Liver (tissue), 9 donors: ENCODE measurements around the gene ABLIM2. TPM values are rescaled to one million over a fixed set of nuclear protein-coding genes. Genes with fewer than 3 reads are reported as not detected.

Experiments
- DNase-seq: peaks from one replicate; pipeline ENCODE4 v3.0.0-alpha.2; 2017; ENCODE audit warnings: low spot score
- H3K27ac ChIP-seq, 2 donors: one replicate each; pipeline ENCODE4 v1.7.0; 2013; ENCODE audit warnings: inconsistent platforms in 2 of 2, low read length in 2 of 2, control low read depth in 1 of 2, low read depth in 1 of 2, mild to moderate bottlenecking in 1 of 2
- H3K27me3 ChIP-seq, 4 donors: one replicate each; pipeline versions ENCODE4 v1.6.1 to v1.7.0; 2013; ENCODE audit warnings: low read length in 3 of 4, inconsistent platforms in 1 of 4, mild to moderate bottlenecking in 1 of 4, moderate library complexity in 1 of 4; ENCODE audit not compliant: control insufficient read depth in 4 of 4, insufficient read depth in 4 of 4
- H3K36me3 ChIP-seq, 4 donors: one replicate each; pipeline versions ENCODE4 v1.6.1 to v1.7.0; 2013; ENCODE audit warnings: low read length in 3 of 4, mild to moderate bottlenecking in 3 of 4, low read depth in 1 of 4, moderate library complexity in 1 of 4; ENCODE audit not compliant: control insufficient read depth in 4 of 4, insufficient read depth in 3 of 4
- H3K4me1 ChIP-seq, 4 donors: one replicate each; pipeline versions ENCODE4 v1.6.1 to v1.7.0; 2013; ENCODE audit warnings: low read length in 3 of 4, mild to moderate bottlenecking in 3 of 4, moderate library complexity in 1 of 4; ENCODE audit not compliant: control insufficient read depth in 4 of 4, insufficient read depth in 4 of 4
- H3K4me3 ChIP-seq, 3 donors: one replicate each; pipeline versions ENCODE4 v1.6.1 to v1.7.0; 2013; ENCODE audit warnings: low read length in 3 of 3, control low read depth in 1 of 3, low read depth in 1 of 3, mild to moderate bottlenecking in 1 of 3
- H3K9ac ChIP-seq, 2 donors: one replicate each; pipeline ENCODE4 v1.7.0; 2013; ENCODE audit warnings: low read length in 2 of 2, mild to moderate bottlenecking in 2 of 2, moderate library complexity in 2 of 2, control low read depth in 1 of 2, low read depth in 1 of 2
- H3K9me3 ChIP-seq, 4 donors: one replicate each; pipeline versions ENCODE4 v1.6.1 to v1.7.0; 2013; ENCODE audit warnings: low read length in 3 of 4; ENCODE audit not compliant: control insufficient read depth in 4 of 4
- HNF4A ChIP-seq, 2 donors: conservative IDR thresholded peaks; 2 replicates each; pipeline ENCODE4 v1.6.1; 2016; ENCODE audit warnings: antibody characterized with exemption in 2 of 2, mild to moderate bottlenecking in 2 of 2
- JUND ChIP-seq, 2 donors: IDR thresholded peaks; 2 replicates each; pipeline ENCODE4 v1.6.1; 2016; ENCODE audit warnings: antibody characterized with exemption in 2 of 2
- NR2F2 ChIP-seq: IDR thresholded peaks from 2 replicates; pipeline ENCODE4 v1.6.1; 2016; ENCODE audit warnings: antibody characterized with exemption
- RAD21 ChIP-seq, 2 donors: IDR thresholded peaks; 2 replicates each; pipeline ENCODE4 v1.6.1; 2016; ENCODE audit warnings: antibody characterized with exemption in 2 of 2, mild to moderate bottlenecking in 2 of 2
- RXRA ChIP-seq, 2 donors: IDR thresholded peaks; 2 replicates each; pipeline ENCODE4 v1.6.1; 2017 to 2018; ENCODE audit warnings: antibody characterized with exemption in 2 of 2, mild to moderate bottlenecking in 1 of 2
- SP1 ChIP-seq: IDR thresholded peaks from 2 replicates; pipeline ENCODE4 v1.6.1; 2018; ENCODE audit warnings: antibody characterized with exemption, mild to moderate bottlenecking
- YY1 ChIP-seq: IDR thresholded peaks from 2 replicates; pipeline ENCODE4 v1.6.1; 2016; ENCODE audit warnings: antibody characterized with exemption, mild to moderate bottlenecking
- WGBS: extraction: QIAGEN DNeasy Blood & Tissue Kit; methylation state at CpG from one replicate; pipeline ENCODE4 v1.1.7; 2013; 5-methylcytosine and 5-hydroxymethylcytosine counted together
- polyA plus RNA-seq, 2 donors: library from polyadenylated mRNA; stranded (reverse) in 1 of 2; unstranded in 1 of 2; fragments of 200-250 nt in 1 of 2; fragments of >200 nt in 1 of 2; fragmentation: Nextera tagmentation in 1 of 2; extraction: Ambion mirVana in 1 of 2; gene quantifications; one replicate each; pipeline versions ENCODE4 v1.2.1 to v1.2.3, GENCODE V29; 2013 to 2015
- total RNA-seq, 2 donors: library from RNA; depleted of rRNA; stranded (reverse); fragments of >200 nt; gene quantifications; one replicate each; pipeline ENCODE4 v1.2.3, GENCODE V29; 2014
- TF ChIP-seq, protein P1 (sequence below): IDR thresholded peaks from 2 replicates; pipeline ENCODE4 v1.6.1; 2016; ENCODE audit warnings: antibody characterized with exemption, mild to moderate bottlenecking
- TF ChIP-seq, protein P2 (sequence below): IDR thresholded peaks from 2 replicates; pipeline ENCODE4 v1.6.1; 2016; ENCODE audit warnings: antibody characterized with exemption
- TF ChIP-seq, protein P3 (sequence below): fragments of 150-350 bp; IDR thresholded peaks from 2 replicates; pipeline ENCODE4 v1.5.1; 2017; ENCODE audit warnings: improper control_type of control experiment, low read depth, low read length; ENCODE audit not compliant: missing input control
- donor health status: healthy.
- donor health status: healthy.
- donor health status: healthy.
- donor health status: healthy.
- donor health status: healthy.

Gene ABLIM2
- total and polyA plus RNA-seq, 4 donors = 0.75 to 2.5 (median 0.93) TPM

DNA sequence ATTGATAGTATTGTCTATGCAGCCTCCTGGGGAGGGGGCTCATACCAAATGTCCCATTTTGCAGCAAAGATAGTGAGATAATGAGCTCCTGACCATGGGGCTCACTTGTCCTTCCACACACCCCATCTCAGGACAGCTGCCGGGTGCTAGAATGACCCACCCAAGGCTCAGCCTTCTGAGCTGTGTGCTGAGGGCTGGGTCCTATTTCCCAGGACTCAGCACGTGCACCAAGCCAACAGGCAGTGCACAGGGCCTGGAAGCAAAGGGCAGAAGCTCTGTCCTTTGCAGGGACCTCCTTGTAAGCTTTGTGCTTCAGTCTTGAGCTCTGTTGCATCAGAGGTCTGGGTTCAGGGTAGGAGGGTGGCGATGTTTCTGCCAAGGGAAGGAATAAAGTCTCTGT lies 11.2 kb upstream of the ABLIM2 start (continued):
- TF ChIP-seq, protein P1, sequence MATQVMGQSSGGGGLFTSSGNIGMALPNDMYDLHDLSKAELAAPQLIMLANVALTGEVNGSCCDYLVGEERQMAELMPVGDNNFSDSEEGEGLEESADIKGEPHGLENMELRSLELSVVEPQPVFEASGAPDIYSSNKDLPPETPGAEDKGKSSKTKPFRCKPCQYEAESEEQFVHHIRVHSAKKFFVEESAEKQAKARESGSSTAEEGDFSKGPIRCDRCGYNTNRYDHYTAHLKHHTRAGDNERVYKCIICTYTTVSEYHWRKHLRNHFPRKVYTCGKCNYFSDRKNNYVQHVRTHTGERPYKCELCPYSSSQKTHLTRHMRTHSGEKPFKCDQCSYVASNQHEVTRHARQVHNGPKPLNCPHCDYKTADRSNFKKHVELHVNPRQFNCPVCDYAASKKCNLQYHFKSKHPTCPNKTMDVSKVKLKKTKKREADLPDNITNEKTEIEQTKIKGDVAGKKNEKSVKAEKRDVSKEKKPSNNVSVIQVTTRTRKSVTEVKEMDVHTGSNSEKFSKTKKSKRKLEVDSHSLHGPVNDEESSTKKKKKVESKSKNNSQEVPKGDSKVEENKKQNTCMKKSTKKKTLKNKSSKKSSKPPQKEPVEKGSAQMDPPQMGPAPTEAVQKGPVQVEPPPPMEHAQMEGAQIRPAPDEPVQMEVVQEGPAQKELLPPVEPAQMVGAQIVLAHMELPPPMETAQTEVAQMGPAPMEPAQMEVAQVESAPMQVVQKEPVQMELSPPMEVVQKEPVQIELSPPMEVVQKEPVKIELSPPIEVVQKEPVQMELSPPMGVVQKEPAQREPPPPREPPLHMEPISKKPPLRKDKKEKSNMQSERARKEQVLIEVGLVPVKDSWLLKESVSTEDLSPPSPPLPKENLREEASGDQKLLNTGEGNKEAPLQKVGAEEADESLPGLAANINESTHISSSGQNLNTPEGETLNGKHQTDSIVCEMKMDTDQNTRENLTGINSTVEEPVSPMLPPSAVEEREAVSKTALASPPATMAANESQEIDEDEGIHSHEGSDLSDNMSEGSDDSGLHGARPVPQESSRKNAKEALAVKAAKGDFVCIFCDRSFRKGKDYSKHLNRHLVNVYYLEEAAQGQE = no peak
- TF ChIP-seq NR2F2 = no peak

DNA sequence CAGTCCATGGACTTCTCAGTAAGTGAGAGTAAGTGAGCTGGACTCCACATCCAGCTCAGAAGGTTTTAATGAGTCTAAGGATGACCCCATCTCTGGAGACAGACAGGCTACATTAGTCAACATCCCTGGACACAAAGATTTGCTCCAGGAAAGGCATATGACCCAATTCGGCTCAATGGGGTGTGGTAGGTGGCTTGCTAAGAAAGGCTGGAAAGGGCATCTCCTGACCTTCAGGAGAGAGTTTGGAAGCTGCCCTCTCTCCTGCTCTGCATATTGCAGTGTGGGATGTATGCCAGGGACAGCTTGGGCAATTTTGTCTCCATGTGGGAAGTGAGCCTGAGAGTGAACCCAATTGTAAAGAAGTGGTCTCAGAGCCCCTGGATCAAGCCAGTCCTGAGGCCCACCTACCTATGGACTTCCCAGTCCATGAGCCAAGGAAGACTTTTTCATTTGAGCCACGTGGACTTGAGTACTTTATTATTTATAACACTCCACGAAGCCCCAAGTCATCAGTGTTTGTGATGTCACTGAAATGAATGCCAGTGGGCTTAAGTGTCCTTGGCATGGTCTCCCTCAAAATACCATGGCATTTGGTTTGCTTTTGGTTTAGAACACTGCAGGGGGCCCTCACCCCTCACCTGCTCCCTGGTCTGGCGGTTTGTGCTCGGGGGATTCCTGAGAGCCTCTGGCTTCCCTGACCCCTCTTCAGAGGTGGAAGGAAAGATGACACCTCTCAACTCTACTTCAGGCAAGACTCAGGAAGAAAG lies 10.4 kb upstream of the ABLIM2 start:
- Histone ChIP-seq H3K9ac (no peak overlapping the region), H3K4me1 (no peaks in the 10 kb centered on the region), H3K9me3 (peaks cover 2 to 8% (median 6%) of the 10 kb centered on the region in 4 donors), H3K27ac (no peak overlapping the region), H3K4me3 (no peak overlapping the region), H3K36me3 (no peaks in the 10 kb centered on the region), H3K27me3 (no peaks in the 10 kb centered on the region)
- DNase-seq = no peak
- WGBS = 88% methylated on average over 5 of the region's 5 CpGs
- TF ChIP-seq, protein P2, sequence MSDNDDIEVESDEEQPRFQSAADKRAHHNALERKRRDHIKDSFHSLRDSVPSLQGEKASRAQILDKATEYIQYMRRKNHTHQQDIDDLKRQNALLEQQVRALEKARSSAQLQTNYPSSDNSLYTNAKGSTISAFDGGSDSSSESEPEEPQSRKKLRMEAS = no peak
- no peak for TF ChIP-seq JUND (IDR thresholded peaks at IDR 0.05)
- no peak for TF ChIP-seq HNF4A (conservative IDR thresholded peaks at IDR 0.05)
- no peak for TF ChIP-seq SP1
- no peak for TF ChIP-seq RXRA (IDR thresholded peaks at IDR 0.05)

DNA sequence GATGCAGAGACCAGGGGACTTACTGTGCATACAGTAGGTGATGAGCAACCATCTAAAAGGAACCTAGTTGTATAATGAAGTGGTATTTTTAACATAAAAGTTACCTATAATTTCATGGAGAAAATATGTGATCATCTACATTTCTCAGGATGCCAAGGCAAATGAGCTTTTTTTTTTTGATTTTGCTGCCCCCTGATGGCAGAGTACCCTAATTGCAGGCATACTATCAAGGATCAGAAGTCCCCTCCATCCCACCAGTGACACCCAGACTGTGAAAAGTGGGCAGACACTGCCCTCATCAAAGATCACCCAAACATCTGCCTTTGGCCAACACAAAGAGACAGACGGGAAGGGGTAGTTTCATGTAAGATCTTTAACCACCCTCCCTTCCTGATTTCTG lies 9.6 kb upstream of the ABLIM2 start:
- TF ChIP-seq NR2F2 = no peak
- no peak for TF ChIP-seq RAD21 (IDR thresholded peaks at IDR 0.05)
- TF ChIP-seq RXRA (IDR thresholded peaks at IDR 0.05) = no peak
- TF ChIP-seq, protein P3, sequence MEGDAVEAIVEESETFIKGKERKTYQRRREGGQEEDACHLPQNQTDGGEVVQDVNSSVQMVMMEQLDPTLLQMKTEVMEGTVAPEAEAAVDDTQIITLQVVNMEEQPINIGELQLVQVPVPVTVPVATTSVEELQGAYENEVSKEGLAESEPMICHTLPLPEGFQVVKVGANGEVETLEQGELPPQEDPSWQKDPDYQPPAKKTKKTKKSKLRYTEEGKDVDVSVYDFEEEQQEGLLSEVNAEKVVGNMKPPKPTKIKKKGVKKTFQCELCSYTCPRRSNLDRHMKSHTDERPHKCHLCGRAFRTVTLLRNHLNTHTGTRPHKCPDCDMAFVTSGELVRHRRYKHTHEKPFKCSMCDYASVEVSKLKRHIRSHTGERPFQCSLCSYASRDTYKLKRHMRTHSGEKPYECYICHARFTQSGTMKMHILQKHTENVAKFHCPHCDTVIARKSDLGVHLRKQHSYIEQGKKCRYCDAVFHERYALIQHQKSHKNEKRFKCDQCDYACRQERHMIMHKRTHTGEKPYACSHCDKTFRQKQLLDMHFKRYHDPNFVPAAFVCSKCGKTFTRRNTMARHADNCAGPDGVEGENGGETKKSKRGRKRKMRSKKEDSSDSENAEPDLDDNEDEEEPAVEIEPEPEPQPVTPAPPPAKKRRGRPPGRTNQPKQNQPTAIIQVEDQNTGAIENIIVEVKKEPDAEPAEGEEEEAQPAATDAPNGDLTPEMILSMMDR = peak; percentile 33
- Histone ChIP-seq H3K9ac (no peak overlapping the region), H3K27ac (peak overlapping the region in 1 of 2 donors; percentile 16), H3K36me3 (no peaks in the 10 kb centered on the region), H3K4me3 (no peak overlapping the region), H3K4me1 (no peaks in the 10 kb centered on the region), H3K9me3 (peaks cover 2 to 8% (median 6%) of the 10 kb centered on the region in 4 donors), H3K27me3 (no peaks in the 10 kb centered on the region)
- no peak for DNase-seq
- 93% methylated on average over 1 of the region's 1 CpG for WGBS

DNA sequence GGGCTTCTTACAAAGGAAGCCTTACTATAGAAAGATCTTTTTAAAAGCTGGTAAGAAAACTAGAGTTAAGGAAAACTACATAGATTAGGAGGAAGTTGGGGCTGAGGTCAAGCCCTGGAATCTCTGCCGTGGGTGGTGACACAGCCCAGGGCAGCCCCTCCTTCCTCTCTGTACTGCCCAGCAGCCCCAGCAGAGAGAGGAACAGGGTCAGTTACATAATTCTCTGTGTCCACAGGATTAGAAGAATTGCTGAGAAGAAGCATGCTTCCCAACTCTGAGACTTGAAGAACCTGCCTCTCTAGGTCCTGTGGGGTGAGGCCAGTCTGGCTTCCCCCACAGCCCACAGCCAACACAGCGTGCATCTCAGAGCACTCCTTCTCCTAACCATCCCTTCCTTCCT lies 9.2 kb upstream of the ABLIM2 start:
- H3K27me3 ChIP-seq = no peaks in the 10 kb centered on the region
- WGBS = 38% methylated on average over 2 of the region's 2 CpGs
- peak in 1 of 2 donors; percentile 8 for TF ChIP-seq RXRA (IDR thresholded peaks at IDR 0.05)
- no peak for TF ChIP-seq YY1
- TF ChIP-seq NR2F2 = peak; percentile 77
- peak; percentile 24 for TF ChIP-seq SP1
- DNase-seq = no peak
- H3K4me3 ChIP-seq = no peak overlapping the region
- H3K4me1 ChIP-seq = no peaks in the 10 kb centered on the region
- no peak overlapping the region for H3K9ac ChIP-seq
- H3K36me3 ChIP-seq = no peaks in the 10 kb centered on the region
- no peak overlapping the region for H3K27ac ChIP-seq
- H3K9me3 ChIP-seq = peaks cover 2 to 8% (median 6%) of the 10 kb centered on the region in 4 donors
